ENCODE results near the gene GLCE.

The GLCE gene

DNA sequence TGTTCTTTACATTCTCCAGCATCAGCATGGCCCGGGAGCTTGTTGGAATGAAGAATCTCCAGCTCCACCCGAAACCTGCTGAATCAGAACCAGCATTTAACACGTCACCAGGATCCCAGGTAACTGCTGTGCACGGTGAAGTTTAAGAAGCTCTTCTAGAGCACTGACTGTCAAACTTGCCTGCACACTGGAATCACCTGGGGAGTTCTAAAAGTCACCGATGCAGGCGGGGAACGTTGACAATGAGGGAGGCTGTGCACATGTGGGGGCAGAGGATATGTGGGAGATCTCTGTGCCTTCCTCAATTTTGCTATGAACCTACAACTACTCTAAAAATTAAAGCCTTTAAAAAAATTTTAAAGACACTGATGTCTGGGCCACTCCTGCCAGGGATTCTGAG lies 119.2 kb downstream of the GLCE start:
- TF ChIP-seq CREB1 (IDR thresholded peaks at IDR 0.05; ENCODE audit: low read depth): no peak
- no peak for TF ChIP-seq FOXM1 (IDR thresholded peaks at IDR 0.05; ENCODE audit: borderline replicate concordance, low read depth)
- TF ChIP-seq NFIC (IDR thresholded peaks at IDR 0.05): no peak
- TF ChIP-seq CEBPB (IDR thresholded peaks at IDR 0.05): no peak
- no peak for TF ChIP-seq EP300 (IDR thresholded peaks at IDR 0.05; ENCODE audit: borderline replicate concordance)
- TF ChIP-seq ZBTB7A (IDR thresholded peaks at IDR 0.05; ENCODE audit: low read depth): no peak
- TF ChIP-seq YY1 (IDR thresholded peaks at IDR 0.05; ENCODE audit: low read depth): no peak
- TF ChIP-seq, protein P1, sequence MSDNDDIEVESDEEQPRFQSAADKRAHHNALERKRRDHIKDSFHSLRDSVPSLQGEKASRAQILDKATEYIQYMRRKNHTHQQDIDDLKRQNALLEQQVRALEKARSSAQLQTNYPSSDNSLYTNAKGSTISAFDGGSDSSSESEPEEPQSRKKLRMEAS (IDR thresholded peaks at IDR 0.05): no peak
- TF ChIP-seq TEAD4 (IDR thresholded peaks at IDR 0.05): no peak
- TF ChIP-seq, protein P2, sequence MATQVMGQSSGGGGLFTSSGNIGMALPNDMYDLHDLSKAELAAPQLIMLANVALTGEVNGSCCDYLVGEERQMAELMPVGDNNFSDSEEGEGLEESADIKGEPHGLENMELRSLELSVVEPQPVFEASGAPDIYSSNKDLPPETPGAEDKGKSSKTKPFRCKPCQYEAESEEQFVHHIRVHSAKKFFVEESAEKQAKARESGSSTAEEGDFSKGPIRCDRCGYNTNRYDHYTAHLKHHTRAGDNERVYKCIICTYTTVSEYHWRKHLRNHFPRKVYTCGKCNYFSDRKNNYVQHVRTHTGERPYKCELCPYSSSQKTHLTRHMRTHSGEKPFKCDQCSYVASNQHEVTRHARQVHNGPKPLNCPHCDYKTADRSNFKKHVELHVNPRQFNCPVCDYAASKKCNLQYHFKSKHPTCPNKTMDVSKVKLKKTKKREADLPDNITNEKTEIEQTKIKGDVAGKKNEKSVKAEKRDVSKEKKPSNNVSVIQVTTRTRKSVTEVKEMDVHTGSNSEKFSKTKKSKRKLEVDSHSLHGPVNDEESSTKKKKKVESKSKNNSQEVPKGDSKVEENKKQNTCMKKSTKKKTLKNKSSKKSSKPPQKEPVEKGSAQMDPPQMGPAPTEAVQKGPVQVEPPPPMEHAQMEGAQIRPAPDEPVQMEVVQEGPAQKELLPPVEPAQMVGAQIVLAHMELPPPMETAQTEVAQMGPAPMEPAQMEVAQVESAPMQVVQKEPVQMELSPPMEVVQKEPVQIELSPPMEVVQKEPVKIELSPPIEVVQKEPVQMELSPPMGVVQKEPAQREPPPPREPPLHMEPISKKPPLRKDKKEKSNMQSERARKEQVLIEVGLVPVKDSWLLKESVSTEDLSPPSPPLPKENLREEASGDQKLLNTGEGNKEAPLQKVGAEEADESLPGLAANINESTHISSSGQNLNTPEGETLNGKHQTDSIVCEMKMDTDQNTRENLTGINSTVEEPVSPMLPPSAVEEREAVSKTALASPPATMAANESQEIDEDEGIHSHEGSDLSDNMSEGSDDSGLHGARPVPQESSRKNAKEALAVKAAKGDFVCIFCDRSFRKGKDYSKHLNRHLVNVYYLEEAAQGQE (IDR thresholded peaks at IDR 0.05; ENCODE audit: low read depth): no peak
- TF ChIP-seq, protein P3, sequence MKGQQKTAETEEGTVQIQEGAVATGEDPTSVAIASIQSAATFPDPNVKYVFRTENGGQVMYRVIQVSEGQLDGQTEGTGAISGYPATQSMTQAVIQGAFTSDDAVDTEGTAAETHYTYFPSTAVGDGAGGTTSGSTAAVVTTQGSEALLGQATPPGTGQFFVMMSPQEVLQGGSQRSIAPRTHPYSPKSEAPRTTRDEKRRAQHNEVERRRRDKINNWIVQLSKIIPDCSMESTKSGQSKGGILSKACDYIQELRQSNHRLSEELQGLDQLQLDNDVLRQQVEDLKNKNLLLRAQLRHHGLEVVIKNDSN (IDR thresholded peaks at IDR 0.05): no peak
- no peak for TF ChIP-seq EGR1 (IDR thresholded peaks at IDR 0.05)
- no peak for TF ChIP-seq TCF12 (IDR thresholded peaks at IDR 0.05; ENCODE audit: low read depth)
- no peak for TF ChIP-seq RAD21 (IDR thresholded peaks at IDR 0.05; ENCODE audit: low read depth)
- no peak for TF ChIP-seq TAF1 (IDR thresholded peaks at IDR 0.05; ENCODE audit: low read depth)

DNA sequence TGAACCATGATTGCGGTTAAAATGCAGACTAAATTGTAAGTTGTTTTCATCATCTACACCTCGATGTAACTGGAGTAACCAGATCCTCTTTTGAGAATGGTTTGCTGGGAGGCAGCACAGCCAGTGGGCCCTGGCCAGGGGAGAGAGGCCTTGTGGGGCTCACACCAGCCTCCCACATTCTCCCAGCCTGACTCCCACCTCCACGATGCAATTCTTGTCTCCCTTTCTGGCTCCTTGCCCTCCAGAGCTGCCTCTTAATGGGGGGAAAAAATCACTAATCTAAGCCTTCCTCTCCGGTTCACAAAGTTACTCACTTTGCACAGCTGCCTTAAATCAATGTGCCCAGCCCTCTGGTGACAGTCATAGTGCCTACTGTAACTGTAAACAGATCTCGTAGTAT lies 120.3 kb downstream of the GLCE start:
- TF ChIP-seq FOXM1 (IDR thresholded peaks at IDR 0.05; ENCODE audit: borderline replicate concordance, low read depth): no peak
- no peak for TF ChIP-seq YY1 (IDR thresholded peaks at IDR 0.05; ENCODE audit: low read depth)
- TF ChIP-seq CREB1 (IDR thresholded peaks at IDR 0.05; ENCODE audit: low read depth): no peak
- TF ChIP-seq, protein P3 (IDR thresholded peaks at IDR 0.05): no peak
- TF ChIP-seq, protein P2 (IDR thresholded peaks at IDR 0.05; ENCODE audit: low read depth): no peak
- no peak for TF ChIP-seq EGR1 (IDR thresholded peaks at IDR 0.05)
- TF ChIP-seq EP300 (IDR thresholded peaks at IDR 0.05; ENCODE audit: borderline replicate concordance): no peak
- TF ChIP-seq TEAD4 (IDR thresholded peaks at IDR 0.05): no peak
- TF ChIP-seq NFIC (IDR thresholded peaks at IDR 0.05): no peak
- no peak for TF ChIP-seq RAD21 (IDR thresholded peaks at IDR 0.05; ENCODE audit: low read depth)
- TF ChIP-seq TCF12 (IDR thresholded peaks at IDR 0.05; ENCODE audit: low read depth): no peak
- TF ChIP-seq, protein P1 (IDR thresholded peaks at IDR 0.05): no peak
- no peak for TF ChIP-seq TAF1 (IDR thresholded peaks at IDR 0.05; ENCODE audit: low read depth)
- TF ChIP-seq CEBPB (IDR thresholded peaks at IDR 0.05): no peak
- no peak for TF ChIP-seq ZBTB7A (IDR thresholded peaks at IDR 0.05; ENCODE audit: low read depth)

DNA sequence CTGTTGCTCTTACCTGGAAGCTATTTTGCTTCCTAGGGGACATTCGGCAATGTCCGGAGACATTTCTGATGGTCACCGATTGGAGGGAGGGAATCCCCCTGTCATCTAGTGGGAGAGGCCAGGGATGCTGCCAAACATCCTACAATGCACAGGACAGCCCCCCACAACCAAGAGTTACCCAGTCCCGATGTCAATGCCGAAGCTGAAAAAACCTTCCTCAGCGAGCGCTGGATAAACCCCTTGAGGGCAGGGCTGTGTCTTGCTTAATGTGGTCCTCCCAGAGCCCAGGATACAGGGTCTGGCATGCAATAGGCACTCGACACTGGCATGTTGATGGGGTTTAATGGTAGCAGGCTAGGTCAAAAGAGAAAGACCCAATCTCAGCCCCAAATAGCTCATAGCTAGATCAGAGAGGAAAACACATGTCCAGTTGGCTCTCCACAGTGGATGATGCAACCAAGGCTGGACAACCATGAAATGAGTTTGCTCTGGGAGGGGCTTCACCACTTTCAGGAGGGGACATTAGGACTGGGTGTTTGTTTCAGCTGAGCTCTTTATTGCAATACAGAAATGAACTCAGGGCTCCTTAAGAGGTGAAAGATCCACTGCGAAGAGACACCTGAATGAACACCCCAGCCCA lies 121.8 kb downstream of the GLCE start:
- TF ChIP-seq, protein P1 (IDR thresholded peaks at IDR 0.05): no peak
- TF ChIP-seq RAD21 (IDR thresholded peaks at IDR 0.05; ENCODE audit: low read depth): no peak
- no peak for TF ChIP-seq ZBTB7A (IDR thresholded peaks at IDR 0.05; ENCODE audit: low read depth)
- TF ChIP-seq CREB1 (IDR thresholded peaks at IDR 0.05; ENCODE audit: low read depth): no peak

DNA sequence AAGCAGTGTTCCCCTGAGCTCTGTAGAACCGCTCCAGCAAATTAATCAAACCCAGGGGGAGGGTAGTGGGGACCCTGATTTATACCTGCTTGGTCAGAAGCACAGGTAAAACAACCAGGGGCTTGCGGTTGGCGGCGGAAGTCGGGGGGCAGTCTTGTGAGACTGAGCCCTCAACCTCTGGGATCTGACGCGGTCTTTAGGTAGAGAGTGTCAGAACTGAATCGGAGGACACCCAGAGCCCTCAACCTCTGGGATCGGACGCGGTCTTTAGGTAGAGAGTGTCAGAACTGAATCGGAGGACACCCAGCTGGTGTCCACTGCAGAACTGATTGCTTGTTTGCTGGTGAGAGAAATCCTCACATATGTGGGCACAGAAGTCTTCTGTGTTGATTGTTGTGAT lies 125.4 kb downstream of the GLCE start:
- no peak for TF ChIP-seq EGR1 (IDR thresholded peaks at IDR 0.05)
- no peak for TF ChIP-seq EP300 (IDR thresholded peaks at IDR 0.05; ENCODE audit: borderline replicate concordance)
- no peak for TF ChIP-seq CEBPB (IDR thresholded peaks at IDR 0.05)
- no peak for TF ChIP-seq TEAD4 (IDR thresholded peaks at IDR 0.05)
- TF ChIP-seq TAF1 (IDR thresholded peaks at IDR 0.05; ENCODE audit: low read depth): no peak
- no peak for TF ChIP-seq NFIC (IDR thresholded peaks at IDR 0.05)
- TF ChIP-seq, protein P1 (IDR thresholded peaks at IDR 0.05): no peak
- TF ChIP-seq ZBTB7A (IDR thresholded peaks at IDR 0.05; ENCODE audit: low read depth): no peak

DNA sequence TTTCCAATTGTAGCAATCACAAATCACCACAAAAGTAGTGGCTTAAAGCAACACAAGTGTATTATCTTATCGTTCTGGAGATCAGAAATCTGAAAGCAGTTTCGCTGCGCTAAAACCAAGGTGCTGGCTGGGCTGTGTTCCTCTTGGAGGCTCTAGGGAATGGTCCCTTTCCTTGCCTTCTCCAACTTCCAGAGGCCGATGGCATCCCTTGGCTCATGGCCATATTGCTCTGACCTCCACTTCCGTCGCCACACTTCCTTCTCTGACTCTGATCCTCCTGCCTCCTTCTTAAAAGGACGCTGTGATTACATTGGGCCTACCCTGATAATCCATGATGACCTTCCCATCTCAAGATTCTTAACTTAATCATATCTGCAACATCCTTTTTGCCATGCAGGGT lies 127.6 kb downstream of the GLCE start:
- no peak for TF ChIP-seq YY1 (IDR thresholded peaks at IDR 0.05; ENCODE audit: low read depth)
- TF ChIP-seq, protein P1 (IDR thresholded peaks at IDR 0.05): no peak
- no peak for TF ChIP-seq CEBPB (IDR thresholded peaks at IDR 0.05)
- no peak for TF ChIP-seq CREB1 (IDR thresholded peaks at IDR 0.05; ENCODE audit: low read depth)
- TF ChIP-seq, protein P2 (IDR thresholded peaks at IDR 0.05; ENCODE audit: low read depth): no peak
- TF ChIP-seq ZBTB7A (IDR thresholded peaks at IDR 0.05; ENCODE audit: low read depth): no peak
- no peak for TF ChIP-seq EGR1 (IDR thresholded peaks at IDR 0.05)
- TF ChIP-seq, protein P3 (IDR thresholded peaks at IDR 0.05): no peak
- no peak for TF ChIP-seq EP300 (IDR thresholded peaks at IDR 0.05; ENCODE audit: borderline replicate concordance)
- no peak for TF ChIP-seq TEAD4 (IDR thresholded peaks at IDR 0.05)
- no peak for TF ChIP-seq NFIC (IDR thresholded peaks at IDR 0.05)
- no peak for TF ChIP-seq TAF1 (IDR thresholded peaks at IDR 0.05; ENCODE audit: low read depth)
